H1 (cell line): ENCODE measurements around the gene DGKZ. TPM values are rescaled to one million over a fixed set of nuclear protein-coding genes. Genes with fewer than 3 reads are reported as not detected.
A peak's percentile ranks its signal among the peaks of the same experiment; 100 is the strongest.

ENCODE experiments used
- BRCA1 ChIP-seq: IDR thresholded peaks from 2 replicates; pipeline ENCODE4 v1.6.1; 2012; ENCODE audit warnings: low read depth, low read length, improper control_type of control experiment
- CEBPB ChIP-seq: IDR thresholded peaks from 2 replicates; pipeline ENCODE4 v1.6.1; 2012; ENCODE audit warnings: low read depth, low read length
- CTCF ChIP-seq, 3 experiments: IDR thresholded peaks; 1 replicate in 2 of 3; 2 replicates in 1 of 3; pipeline versions ENCODE4 v1.5.1 to v1.6.1; 2011; ENCODE audit warnings: low read length in 3 of 3, mild to moderate bottlenecking in 3 of 3, inconsistent platforms in 2 of 3, low read depth in 1 of 3, moderate library complexity in 1 of 3; ENCODE audit not compliant: insufficient read depth in 1 of 3; ENCODE audit errors: control extremely low read depth in 1 of 3
- GABPA ChIP-seq: IDR thresholded peaks from 2 replicates; pipeline ENCODE4 v1.6.1; 2011; ENCODE audit warnings: mild to moderate bottlenecking, low read length, moderate library complexity, borderline replicate concordance; ENCODE audit not compliant: insufficient read depth
- HDAC6 ChIP-seq: IDR thresholded peaks from one replicate; pipeline ENCODE4 v1.7.1; 2012; ENCODE audit warnings: low read depth, mild to moderate bottlenecking, inconsistent platforms, low read length, moderate library complexity
- MAX ChIP-seq: IDR thresholded peaks from 2 replicates; pipeline ENCODE4 v1.6.1; 2012; ENCODE audit warnings: inconsistent platforms
- PHF8 ChIP-seq: fragments of 200-600 bp; sonication (generic); conservative IDR thresholded peaks from 2 replicates; pipeline ENCODE4 v1.7.1; 2012; ENCODE audit warnings: low read depth, mild to moderate bottlenecking, inconsistent platforms, low read length, moderate library complexity
- polyA plus RNA-seq, 7 experiments: library from polyadenylated mRNA; depleted of rRNA in 3 of 7; stranded (reverse) in 5 of 7; unstranded in 2 of 7; fragments of >200 nt in 5 of 7; fragments of 200-250 nt in 2 of 7; gene quantifications; 1 replicate in 5 of 7; 2 replicates in 1 of 7; 4 replicates in 1 of 7; pipeline versions ENCODE4 v1.2.1 to v1.2.3, GENCODE V29; 2011 to 2013; ENCODE audit warnings: missing spikeins in 2 of 7, mixed read lengths in 2 of 7
- total RNA-seq: library from RNA; stranded (reverse); fragmentation: NEBNext Ultra II Directional; extraction: Animal tissue kit (Norgen Biotek cat#: 25700); gene quantifications from 2 replicates; pipeline ENCODE4 v1.2.1, GENCODE V29; 2021

DGKZ gene
- total and polyA plus RNA-seq, 2 of the 8 experiments (the other 6 are each of a cell fraction or from before 2014, with no cell fraction given), result 84.4 to 184 TPM

GRCh38 chr11:46380340-46381047 is 33.2 kb downstream of the DGKZ start (continued):
- TF ChIP-seq CTCF (IDR thresholded peaks at IDR 0.05; ENCODE audit: control extremely low read depth in 1 of 3, insufficient read depth in 1 of 3, low read depth in 1 of 3, low read length in 3 of 3) (no peak), PHF8 (peak; percentile 43; the same call in 1 of the 2 replicates), BRCA1 (no peak), GABPA (no peak), CEBPB (no peak), MAX (no peak), HDAC6 (no peak)
